Spleen (tissue), 7 donors: ENCODE results near the gene RITA1.

Experiments used
- CTCF ChIP-seq, 11 experiments: fragments of 200-600 bp in 7 of 11; fragments of 450-650 bp in 4 of 11; sonication (generic) in 4 of 11; IDR thresholded peaks in 8 of 11; conservative IDR thresholded peaks in 3 of 11; 1 replicate in 7 of 11; 2 replicates in 4 of 11; pipeline versions ENCODE4 v1.4.0 to v1.8.0; 2016 to 2021; ENCODE audit warnings: antibody characterized with exemption in 11 of 11, inconsistent platforms in 4 of 11, mild to moderate bottlenecking in 1 of 11
- POLR2A ChIP-seq, 3 donors: fragments of 450-650 bp; IDR thresholded peaks; one replicate each; pipeline ENCODE4 v1.5.1; 2017; ENCODE audit warnings: antibody characterized with exemption in 3 of 3, mild to moderate bottlenecking in 1 of 3
- donor health status: DM: no; HTN: no; CAD: no; lungs with moderate emphysema.
- donor health status: DM: no; HTN: no; CAD: no.
- donor health status: DM: no; HTN: no; CAD: no.

- TF ChIP-seq POLR2A (IDR thresholded peaks at IDR 0.05) (no peak), CTCF (IDR thresholded peaks at IDR 0.05 in 8 of 11, conservative IDR thresholded peaks at IDR 0.05 in 3 of 11) (no peak)
Measured at GRCh38 chr12:113170457-113170856, 15.1 kb upstream of the RITA1 start.
